Astrocyte (in vitro differentiated cells and primary cell): ENCODE data around the gene TIMELESS. TPM values are rescaled to one million over a fixed set of nuclear protein-coding genes. Genes with fewer than 3 reads are reported as not detected.

Source experiments
- DNase-seq: peaks from one replicate; pipeline ENCODE4 v3.0.0-alpha.2; 2010; ENCODE audit warnings: low read depth
- FAIRE-seq: peaks from 2 replicates; lab custom pipeline; 2011; peaks lifted over from hg19 to GRCh38; lab: Jason Lieb, UNC
- H2AFZ ChIP-seq: 2 replicates; pipeline ENCODE4 v1.6.0; 2012; ENCODE audit warnings: low read depth, low read length, inconsistent platforms
- H3K27ac ChIP-seq: 2 replicates; pipeline ENCODE4 v1.5.1; 2011; ENCODE audit warnings: low read depth, low read length, inconsistent platforms
- H3K27me3 ChIP-seq: 2 replicates; pipeline ENCODE4 v1.6.0; 2011; ENCODE audit warnings: low read length, inconsistent platforms; ENCODE audit not compliant: insufficient read depth
- H3K36me3 ChIP-seq: 2 replicates; pipeline ENCODE4 v1.5.1; 2011; ENCODE audit warnings: low read length, inconsistent platforms; ENCODE audit not compliant: insufficient read depth
- H3K4me1 ChIP-seq: 2 replicates; pipeline ENCODE4 v1.5.1; 2011; ENCODE audit warnings: low read length, inconsistent platforms; ENCODE audit not compliant: insufficient read depth
- H3K4me2 ChIP-seq: 2 replicates; pipeline ENCODE4 v1.6.0; 2012; ENCODE audit warnings: low read length, inconsistent platforms
- H3K4me3 ChIP-seq: 2 replicates; pipeline ENCODE4 v1.5.1; 2011; ENCODE audit warnings: low read depth, mild to moderate bottlenecking, low read length, inconsistent platforms; ENCODE audit not compliant: insufficient read depth
- H3K79me2 ChIP-seq: 2 replicates; pipeline ENCODE4 v1.6.0; 2012; ENCODE audit warnings: mild to moderate bottlenecking, low read length, inconsistent platforms; ENCODE audit not compliant: insufficient read depth
- H3K9ac ChIP-seq: 2 replicates; pipeline ENCODE4 v1.6.0; 2012; ENCODE audit warnings: mild to moderate bottlenecking, low read length, inconsistent platforms
- H3K9me3 ChIP-seq: 2 replicates; pipeline ENCODE4 v1.5.1; 2012; ENCODE audit warnings: low read depth, mild to moderate bottlenecking, low read length, inconsistent platforms; ENCODE audit not compliant: insufficient read depth
- H4K20me1 ChIP-seq: 2 replicates; pipeline ENCODE4 v1.6.0; 2012; ENCODE audit warnings: low read length, inconsistent platforms; ENCODE audit not compliant: insufficient read depth
- H3K27ac Mint-ChIP-seq: one replicate; pipeline ENCODE4 v1.8.0; 2021; ENCODE audit warnings: mild to moderate bottlenecking, mixed read lengths; ENCODE audit not compliant: unreplicated experiment
- H3K27me3 Mint-ChIP-seq: one replicate; pipeline ENCODE4 v1.8.0; 2021; ENCODE audit warnings: low read depth, mixed read lengths; ENCODE audit not compliant: unreplicated experiment
- H3K36me3 Mint-ChIP-seq: one replicate; pipeline ENCODE4 v1.8.0; 2021; ENCODE audit warnings: low read depth, mixed read lengths; ENCODE audit not compliant: unreplicated experiment
- H3K4me1 Mint-ChIP-seq: one replicate; pipeline ENCODE4 v1.8.0; 2021; ENCODE audit warnings: low read depth, mixed read lengths; ENCODE audit not compliant: unreplicated experiment
- H3K4me3 Mint-ChIP-seq: one replicate; pipeline ENCODE4 v1.8.0; 2021; ENCODE audit warnings: mild to moderate bottlenecking, moderate library complexity, mixed read lengths; ENCODE audit not compliant: unreplicated experiment
- H3K9me3 Mint-ChIP-seq: one replicate; pipeline ENCODE4 v1.8.0; 2021; ENCODE audit warnings: mild to moderate bottlenecking, mixed read lengths; ENCODE audit not compliant: unreplicated experiment
- EZH2 ChIP-seq: IDR thresholded peaks from 2 replicates; pipeline ENCODE4 v1.6.1; 2012; ENCODE audit warnings: mild to moderate bottlenecking, low read length, inconsistent platforms; ENCODE audit not compliant: insufficient read depth
- total RNA-seq: library from RNA; stranded (reverse); gene quantifications from 2 replicates; pipeline ENCODE4 v1.2.1, GENCODE V29; 2021
- TF ChIP-seq, protein P1 (sequence below): IDR thresholded peaks from 2 replicates; pipeline ENCODE4 v1.5.1; 2011; ENCODE audit warnings: low read depth, mild to moderate bottlenecking, inconsistent platforms, low read length, moderate library complexity; ENCODE audit not compliant: insufficient read depth

The TIMELESS gene
- total RNA-seq, 1 donor from 2014 or later = 8.5 TPM

DNA sequence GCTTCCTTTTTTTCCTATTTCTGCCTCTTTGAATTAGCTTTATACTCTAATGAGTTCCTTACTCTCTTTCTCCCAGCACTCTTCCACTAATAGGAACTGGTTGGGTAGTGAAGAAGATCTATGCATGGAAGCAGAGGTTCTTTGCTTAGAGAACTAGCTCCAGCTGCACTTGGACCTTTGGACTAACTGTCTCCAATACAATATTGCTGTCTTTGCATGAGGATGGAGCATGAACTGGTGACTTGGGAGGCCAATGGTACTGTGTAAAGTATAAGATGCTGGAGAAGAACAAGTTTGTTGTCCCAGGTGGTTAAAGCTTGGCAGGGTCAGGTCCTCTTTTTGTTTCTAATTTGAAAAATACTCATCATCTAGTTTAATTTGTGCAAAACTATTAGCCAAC, 41.1 kb upstream of the TIMELESS start:
- no peaks in the 10 kb centered on the region for H3K36me3 Mint-ChIP-seq
- H3K36me3 ChIP-seq = no peaks in the 10 kb centered on the region

DNA sequence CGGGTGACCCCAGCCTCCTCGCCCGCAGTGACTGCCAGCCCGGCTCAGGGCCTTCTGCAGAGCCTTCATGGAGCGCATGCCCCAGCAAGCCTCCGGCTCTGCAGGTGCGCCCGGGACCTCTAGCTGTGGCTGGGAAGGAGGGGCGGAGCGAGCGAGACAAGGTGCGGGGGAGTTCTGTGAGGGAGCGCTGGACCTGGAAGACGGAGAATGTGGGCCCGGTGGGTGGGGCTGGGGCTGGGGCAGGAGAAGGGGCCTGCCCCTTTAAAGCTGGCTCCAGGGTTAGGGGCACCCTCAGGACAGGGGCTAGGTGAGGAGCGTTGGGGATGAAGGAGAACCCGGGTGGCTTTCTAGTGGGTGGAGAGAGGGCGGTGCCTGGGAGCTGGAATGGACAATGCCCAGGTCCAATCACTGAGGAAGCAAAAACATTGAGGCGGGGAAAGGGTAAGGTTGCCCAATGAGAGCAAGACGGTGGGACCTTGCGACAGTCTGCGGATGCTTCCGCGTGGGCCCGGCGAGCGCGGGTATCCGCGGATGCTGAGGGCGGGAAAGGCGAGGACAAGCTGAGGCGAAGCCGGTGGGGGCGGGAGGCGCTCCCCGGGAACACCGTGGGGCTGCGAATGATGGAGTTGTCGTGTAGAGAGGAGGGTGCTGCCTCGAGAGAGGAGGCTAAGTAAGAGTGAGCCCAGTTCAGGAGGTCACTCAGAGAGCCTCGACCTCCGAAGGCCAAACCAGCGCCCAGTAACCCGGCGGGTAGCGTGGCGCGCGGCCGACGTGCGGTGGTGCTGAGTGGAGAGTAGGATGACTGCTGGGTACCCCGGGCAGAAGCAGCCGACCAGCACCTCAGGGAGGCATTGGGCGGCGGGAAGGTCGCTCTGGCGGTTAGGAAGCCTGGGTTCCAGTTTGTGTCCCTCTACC, 39.1 kb upstream of the TIMELESS start, which contains the start of gene GLS2:
Gene GLS2, minus strand, starts transcription at position 121 of the 915 bp plus-strand sequence. Its CDS starts 43 bp downstream, at position 78.
- Histone ChIP-seq H3K4me1 (peaks cover 11% of the 10 kb centered on the region), H3K4me2 (peak within 1 kb of the TSS; percentile 92), H3K79me2 (no peaks in the 10 kb centered on the region), H3K36me3 (no peaks in the 10 kb centered on the region), H4K20me1 (no peaks in the 10 kb centered on the region), H3K9me3 (no peaks in the 10 kb centered on the region), H3K4me3 (peak within 1 kb of the TSS; percentile 52), H3K27me3 (peaks cover 41% of the 10 kb centered on the region), H2AFZ (peak within 1 kb of the TSS; percentile 78), H3K9ac (peak within 1 kb of the TSS; percentile 43), H3K27ac (no peak within 1 kb of the TSS)
- DNase-seq (peak; percentile 55), FAIRE-seq (no peak)
- Mint-ChIP-seq H3K9me3 (peaks cover 7% of the 10 kb centered on the region), H3K27ac (no peak within 1 kb of the TSS), H3K4me1 (peaks cover 5% of the 10 kb centered on the region), H3K36me3 (no peaks in the 10 kb centered on the region), H3K27me3 (peaks cover 45% of the 10 kb centered on the region), H3K4me3 (peak within 1 kb of the TSS; percentile 82)
- TF ChIP-seq, protein P1, sequence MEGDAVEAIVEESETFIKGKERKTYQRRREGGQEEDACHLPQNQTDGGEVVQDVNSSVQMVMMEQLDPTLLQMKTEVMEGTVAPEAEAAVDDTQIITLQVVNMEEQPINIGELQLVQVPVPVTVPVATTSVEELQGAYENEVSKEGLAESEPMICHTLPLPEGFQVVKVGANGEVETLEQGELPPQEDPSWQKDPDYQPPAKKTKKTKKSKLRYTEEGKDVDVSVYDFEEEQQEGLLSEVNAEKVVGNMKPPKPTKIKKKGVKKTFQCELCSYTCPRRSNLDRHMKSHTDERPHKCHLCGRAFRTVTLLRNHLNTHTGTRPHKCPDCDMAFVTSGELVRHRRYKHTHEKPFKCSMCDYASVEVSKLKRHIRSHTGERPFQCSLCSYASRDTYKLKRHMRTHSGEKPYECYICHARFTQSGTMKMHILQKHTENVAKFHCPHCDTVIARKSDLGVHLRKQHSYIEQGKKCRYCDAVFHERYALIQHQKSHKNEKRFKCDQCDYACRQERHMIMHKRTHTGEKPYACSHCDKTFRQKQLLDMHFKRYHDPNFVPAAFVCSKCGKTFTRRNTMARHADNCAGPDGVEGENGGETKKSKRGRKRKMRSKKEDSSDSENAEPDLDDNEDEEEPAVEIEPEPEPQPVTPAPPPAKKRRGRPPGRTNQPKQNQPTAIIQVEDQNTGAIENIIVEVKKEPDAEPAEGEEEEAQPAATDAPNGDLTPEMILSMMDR = no peak
- TF ChIP-seq EZH2 = peak; percentile 39

More for the DNA sequence above, 41.1 kb upstream of the TIMELESS start:
- H3K27ac Mint-ChIP-seq = no peak overlapping the region
- peaks cover 7% of the 10 kb centered on the region for H3K9me3 Mint-ChIP-seq
- no peak overlapping the region for H3K4me3 ChIP-seq
- no peak overlapping the region for H3K27ac ChIP-seq
- peaks cover 11% of the 10 kb centered on the region for H3K4me1 ChIP-seq
- TF ChIP-seq, protein P1 = no peak
- TF ChIP-seq EZH2 = no peak
- DNase-seq (no peak), FAIRE-seq (no peak)
- peaks cover 5% of the 10 kb centered on the region for H3K4me1 Mint-ChIP-seq
- no peak overlapping the region for H2AFZ ChIP-seq
- no peaks in the 10 kb centered on the region for H3K79me2 ChIP-seq
- H3K4me3 Mint-ChIP-seq = no peak overlapping the region
- peaks cover 45% of the 10 kb centered on the region for H3K27me3 Mint-ChIP-seq
- peaks cover 41% of the 10 kb centered on the region for H3K27me3 ChIP-seq
- no peak overlapping the region for H3K4me2 ChIP-seq
- H3K9ac ChIP-seq = no peak overlapping the region
- no peaks in the 10 kb centered on the region for H3K9me3 ChIP-seq
- H4K20me1 ChIP-seq = no peaks in the 10 kb centered on the region
